GM18858 (cell line): ENCODE data around the gene TMEM51.

Source experiments
- ATAC-seq: cut with Tn5 transposase; IDR thresholded peaks from one replicate; pipeline ENCODE4 v1.9.1; 2021; ENCODE audit not compliant: unreplicated experiment

TMEM51 gene

GRCh38 chr1:15238789-15239188 lies 85.2 kb downstream of the TMEM51 start:
- no peak for ATAC-seq

GRCh38 chr1:15242766-15243165 lies 89.2 kb downstream of the TMEM51 start:
- no peak for ATAC-seq

- no peak for ATAC-seq
These were observed 89.9 kb downstream of the TMEM51 start for GRCh38 chr1:15243275-15244043.

GRCh38 chr1:15244813-15245212 lies 91.3 kb downstream of the TMEM51 start:
- no peak for ATAC-seq

DNA sequence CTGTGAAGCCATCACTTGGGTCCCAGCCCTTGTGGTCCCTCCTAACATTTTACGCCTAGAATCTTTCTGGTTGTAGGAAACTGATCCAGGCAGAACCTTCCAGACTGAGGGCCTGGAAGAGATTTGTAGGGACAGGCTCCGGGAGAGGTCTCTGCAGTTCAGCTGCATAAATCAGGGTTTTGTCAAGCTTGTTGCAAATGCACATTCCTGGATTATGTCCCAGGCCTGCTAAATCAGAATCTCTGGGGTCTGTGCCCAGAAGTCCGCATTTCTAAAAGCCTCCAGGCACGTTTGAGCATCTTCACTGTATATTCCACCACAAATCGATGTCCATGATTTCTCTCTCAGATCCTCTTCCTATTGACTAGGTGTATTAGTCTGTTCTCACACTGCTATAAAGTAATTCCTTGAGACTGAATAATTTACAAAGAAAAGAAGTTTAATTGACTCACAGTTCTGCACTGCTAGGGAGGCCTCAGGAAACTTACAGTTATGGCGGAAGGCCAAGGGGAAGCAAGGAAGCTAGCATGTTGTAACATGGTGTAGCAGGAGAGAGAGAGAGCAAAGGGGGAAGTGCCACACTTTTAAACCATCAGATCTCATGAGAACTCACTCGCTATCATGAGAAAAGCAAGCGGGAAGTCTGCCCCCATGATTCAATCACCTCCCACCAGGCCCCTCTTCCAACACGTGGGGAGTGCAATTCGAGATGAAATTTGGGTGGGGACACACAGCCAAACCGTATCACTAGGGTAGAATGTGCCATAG lies 92.2 kb downstream of the TMEM51 start:
- no peak for ATAC-seq

DNA sequence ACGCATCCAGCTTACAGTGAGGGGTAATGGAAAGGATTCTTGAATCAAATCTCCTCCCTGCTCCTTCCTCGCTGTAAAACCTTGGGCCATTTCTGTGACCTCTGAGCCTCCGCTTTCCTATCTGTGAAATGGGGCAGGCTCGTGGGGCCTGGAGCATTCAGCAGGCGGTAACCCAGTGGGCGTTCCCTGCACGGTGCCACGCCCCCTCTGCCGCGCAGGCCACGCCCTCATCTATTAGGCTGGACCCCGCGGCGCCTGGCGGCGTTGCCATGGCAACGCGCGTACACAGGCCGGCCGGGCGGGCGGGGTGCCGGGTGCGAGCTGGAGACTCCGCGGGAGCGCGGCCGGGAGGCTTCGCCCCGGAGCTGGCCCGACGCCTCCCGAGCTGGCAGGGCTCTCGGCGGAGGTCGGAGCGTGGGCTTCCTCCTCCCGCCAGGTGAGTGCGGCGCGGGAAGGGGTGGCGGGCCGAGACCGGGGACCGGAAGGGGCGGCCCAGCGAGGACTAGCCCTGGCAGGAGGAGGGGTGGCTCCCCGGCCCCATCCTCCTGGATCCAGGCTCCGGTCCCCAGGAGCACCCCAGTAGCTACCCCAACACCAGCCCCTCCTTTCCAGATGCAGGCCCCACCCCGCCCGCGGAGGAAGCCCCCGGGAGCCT lies 93.5 kb downstream of the TMEM51 start, which contains the start of gene FHAD1:
TSS of gene FHAD1 (plus strand) at position 264 of the 655 bp plus-strand sequence. CDS start 4,562 bp downstream, outside the sequence.
- no peak for ATAC-seq

DNA sequence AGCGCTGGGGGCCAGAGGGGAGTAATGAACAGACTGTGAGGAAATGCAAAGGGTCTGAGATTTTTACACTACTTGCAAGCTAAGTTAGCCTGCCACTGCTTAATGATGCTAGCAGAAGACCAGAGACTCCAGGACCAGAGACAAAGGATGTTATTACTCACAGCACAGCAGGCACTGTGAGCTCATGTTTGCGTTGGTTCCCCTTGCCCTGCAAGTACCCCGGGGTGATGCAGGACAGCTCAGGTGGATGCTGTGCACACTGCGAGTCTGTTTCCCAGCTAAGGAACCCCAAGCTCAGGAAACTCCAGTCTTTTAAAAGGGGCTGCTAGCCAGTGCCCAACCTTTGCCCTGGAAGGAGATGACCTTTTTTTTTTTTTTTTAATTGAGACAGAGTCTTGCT lies 94.7 kb downstream of the TMEM51 start:
- no peak for ATAC-seq

GRCh38 chr1:15249081-15249480 lies 95.5 kb downstream of the TMEM51 start:
- ATAC-seq, result no peak

DNA sequence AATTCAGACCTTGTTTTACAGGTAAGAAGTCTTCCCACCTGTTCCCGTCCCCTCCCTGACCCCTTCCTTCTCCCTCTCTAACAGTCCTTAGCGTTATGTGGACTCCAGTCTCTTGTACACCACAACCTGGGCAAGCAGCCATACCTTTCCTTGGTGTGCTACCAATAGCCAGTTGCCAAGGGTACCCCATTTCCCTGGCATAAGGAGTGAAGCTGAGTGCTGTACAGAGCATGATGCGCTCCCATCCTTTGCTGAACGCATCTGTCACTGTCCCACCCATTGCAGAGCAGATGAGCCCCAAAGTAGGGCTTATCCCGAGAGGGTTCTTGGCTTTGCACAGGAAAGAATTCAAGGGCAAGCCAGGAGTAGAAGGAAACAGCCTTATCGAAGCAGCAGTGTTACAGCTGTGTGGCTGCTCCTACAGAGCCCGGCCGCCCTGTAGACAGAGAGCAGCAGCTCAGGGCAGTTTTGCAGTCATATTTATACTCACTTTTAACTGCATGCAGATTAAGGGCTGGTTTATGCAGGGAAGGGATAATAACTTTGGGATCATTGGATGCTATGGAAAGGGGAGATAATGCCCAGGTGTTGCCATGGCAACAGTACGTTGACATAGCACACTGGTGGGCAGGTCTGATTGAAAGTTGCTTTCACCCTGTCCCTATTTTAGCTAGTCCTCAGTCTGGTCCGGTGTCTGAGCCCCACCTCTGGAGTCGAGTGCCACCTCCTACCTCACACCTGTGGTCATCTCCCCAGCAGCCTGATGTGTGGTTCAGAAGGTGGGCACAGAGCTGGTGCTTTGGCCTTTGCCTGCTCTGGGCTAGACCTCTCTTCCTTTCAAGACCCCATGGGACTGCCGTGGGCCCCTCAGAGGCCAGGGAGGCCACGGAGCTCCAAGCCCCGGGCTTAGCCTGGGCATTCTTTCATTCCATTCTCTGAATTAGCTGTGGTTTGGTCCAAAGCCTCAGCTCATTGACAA lies 98.6 kb downstream of the TMEM51 start:
- ATAC-seq, result no peak

DNA sequence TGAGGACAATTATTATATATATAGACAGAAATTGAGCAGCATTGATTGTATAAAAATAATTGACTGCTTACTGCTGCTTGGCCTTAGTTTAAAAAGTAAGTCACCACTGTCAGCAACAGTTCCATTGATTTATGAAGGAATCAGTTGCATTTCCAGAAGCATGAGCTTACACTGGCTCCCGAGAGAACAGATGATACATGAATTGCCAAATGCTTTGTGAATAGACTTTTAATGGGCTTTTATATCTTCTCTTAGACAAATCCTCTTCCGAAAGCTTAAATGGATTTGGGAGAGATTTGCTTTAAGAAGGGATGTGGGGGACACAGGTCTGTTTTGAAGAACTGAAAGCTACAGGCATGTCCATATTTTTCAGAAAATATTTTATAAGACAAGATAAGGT lies 101.0 kb downstream of the TMEM51 start:
- no peak for ATAC-seq

DNA sequence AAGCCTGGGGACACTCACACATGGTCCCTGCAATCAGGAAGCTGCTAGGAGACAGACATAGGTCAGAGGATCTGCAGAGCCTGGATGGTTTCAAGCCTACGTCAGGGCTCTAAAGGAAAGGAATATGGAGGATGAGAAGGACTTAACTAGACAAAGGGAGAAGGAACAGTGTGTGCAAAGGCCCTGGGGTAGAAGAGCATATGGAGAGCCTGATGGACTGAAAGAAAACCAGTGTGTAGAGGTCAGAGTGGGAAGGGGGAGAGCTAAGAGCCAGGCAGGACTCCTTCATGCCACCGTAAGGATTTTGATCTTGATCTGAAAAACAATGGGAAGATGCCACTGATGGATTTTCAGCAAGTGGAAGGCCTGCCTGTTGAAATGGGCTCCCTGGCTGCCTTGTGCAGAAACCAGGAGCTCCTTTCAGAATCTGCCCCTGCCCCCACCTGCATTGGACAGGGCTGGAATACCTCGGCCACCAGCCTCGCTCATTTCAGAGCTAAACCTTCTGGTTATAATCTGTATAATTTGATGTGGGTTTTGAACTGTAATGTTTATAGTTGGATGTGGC lies 102.1 kb downstream of the TMEM51 start:
- no peak for ATAC-seq

DNA sequence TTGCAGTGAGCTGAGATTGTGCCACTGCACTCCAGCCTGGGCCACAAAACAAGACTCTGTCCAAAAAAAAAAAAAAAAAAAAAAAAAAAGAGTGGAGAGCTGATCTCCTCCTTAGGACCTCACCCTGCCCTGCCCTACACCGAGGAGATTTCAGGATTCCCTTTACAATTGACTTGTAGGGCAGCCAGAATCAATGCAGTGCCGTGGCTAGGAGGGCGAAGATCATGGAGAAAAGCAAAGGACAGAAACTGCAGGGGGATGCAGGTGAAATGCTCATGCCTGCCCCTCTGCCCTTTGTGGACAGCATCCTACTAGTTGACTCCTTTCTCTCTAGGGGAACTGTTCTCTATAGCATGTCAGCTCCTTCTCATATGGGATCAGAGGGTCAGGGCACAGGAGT lies 103.0 kb downstream of the TMEM51 start:
- ATAC-seq, result no peak

GRCh38 chr1:15257309-15257708 lies 103.8 kb downstream of the TMEM51 start:
- ATAC-seq, result no peak

GRCh38 chr1:15258833-15259621 lies 105.5 kb downstream of the TMEM51 start:
- no peak for ATAC-seq

- no peak for ATAC-seq
These were observed 106.1 kb downstream of the TMEM51 start for GRCh38 chr1:15259622-15260007.

- ATAC-seq, result no peak
These were observed 107.0 kb downstream of the TMEM51 start for GRCh38 chr1:15260418-15261154.

- ATAC-seq, result no peak
These were observed 107.8 kb downstream of the TMEM51 start for GRCh38 chr1:15261155-15262002.

- no peak for ATAC-seq
These were observed 108.4 kb downstream of the TMEM51 start for GRCh38 chr1:15262003-15262377.
